ENCODE measurements around the gene TRAPPC14.

DNA sequence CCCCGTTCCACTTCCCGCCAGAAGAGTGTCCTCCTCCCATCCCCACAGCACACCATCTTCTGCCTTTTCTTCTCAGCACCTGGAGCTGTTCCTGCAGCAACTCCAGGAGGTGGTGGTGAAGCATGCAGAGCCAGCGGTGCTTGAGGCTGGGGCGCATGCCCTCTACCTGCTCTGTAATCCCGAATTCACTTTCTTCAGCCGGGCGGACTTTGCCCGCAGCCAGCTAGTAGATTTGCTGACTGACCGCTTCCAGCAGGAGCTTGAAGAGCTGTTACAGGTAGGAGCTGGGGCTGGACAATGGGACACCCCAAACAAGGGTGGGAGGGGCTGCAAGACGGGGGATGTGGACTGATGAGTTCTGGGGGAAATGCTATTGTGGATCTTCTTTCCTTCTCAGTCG is 42.2 kb upstream of the TRAPPC14 start:
- TF ChIP-seq ZFP30 (CRISPR knock-in tag; IDR thresholded peaks at IDR 0.05) (no peak), BACH2 (CRISPR knock-in tag; IDR thresholded peaks at IDR 0.05; ENCODE audit: borderline replicate concordance) (no peak), ZNF565 (CRISPR knock-in tag; conservative IDR thresholded peaks at IDR 0.05; ENCODE audit: low read depth) (no peak)
- TF ChIP-seq, protein P1, sequence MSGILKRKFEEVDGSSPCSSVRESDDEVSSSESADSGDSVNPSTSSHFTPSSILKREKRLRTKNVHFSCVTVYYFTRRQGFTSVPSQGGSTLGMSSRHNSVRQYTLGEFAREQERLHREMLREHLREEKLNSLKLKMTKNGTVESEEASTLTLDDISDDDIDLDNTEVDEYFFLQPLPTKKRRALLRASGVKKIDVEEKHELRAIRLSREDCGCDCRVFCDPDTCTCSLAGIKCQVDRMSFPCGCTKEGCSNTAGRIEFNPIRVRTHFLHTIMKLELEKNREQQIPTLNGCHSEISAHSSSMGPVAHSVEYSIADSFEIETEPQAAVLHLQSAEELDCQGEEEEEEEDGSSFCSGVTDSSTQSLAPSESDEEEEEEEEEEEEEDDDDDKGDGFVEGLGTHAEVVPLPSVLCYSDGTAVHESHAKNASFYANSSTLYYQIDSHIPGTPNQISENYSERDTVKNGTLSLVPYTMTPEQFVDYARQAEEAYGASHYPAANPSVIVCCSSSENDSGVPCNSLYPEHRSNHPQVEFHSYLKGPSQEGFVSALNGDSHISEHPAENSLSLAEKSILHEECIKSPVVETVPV (CRISPR knock-in tag; IDR thresholded peaks at IDR 0.05) = no peak
- TF ChIP-seq, protein P2, sequence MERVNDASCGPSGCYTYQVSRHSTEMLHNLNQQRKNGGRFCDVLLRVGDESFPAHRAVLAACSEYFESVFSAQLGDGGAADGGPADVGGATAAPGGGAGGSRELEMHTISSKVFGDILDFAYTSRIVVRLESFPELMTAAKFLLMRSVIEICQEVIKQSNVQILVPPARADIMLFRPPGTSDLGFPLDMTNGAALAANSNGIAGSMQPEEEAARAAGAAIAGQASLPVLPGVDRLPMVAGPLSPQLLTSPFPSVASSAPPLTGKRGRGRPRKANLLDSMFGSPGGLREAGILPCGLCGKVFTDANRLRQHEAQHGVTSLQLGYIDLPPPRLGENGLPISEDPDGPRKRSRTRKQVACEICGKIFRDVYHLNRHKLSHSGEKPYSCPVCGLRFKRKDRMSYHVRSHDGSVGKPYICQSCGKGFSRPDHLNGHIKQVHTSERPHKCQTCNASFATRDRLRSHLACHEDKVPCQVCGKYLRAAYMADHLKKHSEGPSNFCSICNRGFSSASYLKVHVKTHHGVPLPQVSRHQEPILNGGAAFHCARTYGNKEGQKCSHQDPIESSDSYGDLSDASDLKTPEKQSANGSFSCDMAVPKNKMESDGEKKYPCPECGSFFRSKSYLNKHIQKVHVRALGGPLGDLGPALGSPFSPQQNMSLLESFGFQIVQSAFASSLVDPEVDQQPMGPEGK (CRISPR knock-in tag; IDR thresholded peaks at IDR 0.05; ENCODE audit: borderline replicate concordance) = no peak

All from SK-N-SH treated with all-trans-retinoic acid at 6 μM for 48 hours (cell line).